H1 (cell line): ENCODE results near the gene UBQLN4. TPM values are rescaled to one million over a fixed set of nuclear protein-coding genes. Genes with fewer than 3 reads are reported as not detected.

ENCODE experiments used
- CTCF ChIA-PET: fragments of 300-600 bp; sonication (Branson Sonifier 250); formaldehyde crosslinking; loops from one replicate; lab custom pipeline; 2021; ENCODE audit not compliant: partially characterized antibody; lab: Charles Lee
- POLR2A ChIA-PET: fragments of 300-600 bp; sonication (Branson Sonifier 250); formaldehyde crosslinking; loops from one replicate; lab custom pipeline; 2021; ENCODE audit warnings: inconsistent platforms; ENCODE audit not compliant: partially characterized antibody; lab: Charles Lee
- DNase-seq, 2 experiments: peaks; one replicate each; pipeline versions ENCODE4 v3.0.0 to v3.0.0-alpha.2; 2010 to 2022; ENCODE audit warnings: low spot score in 2 of 2, low read depth in 1 of 2, mixed read lengths in 1 of 2
- FAIRE-seq: peaks from 2 replicates; lab custom pipeline; 2011; peaks lifted over from hg19 to GRCh38; lab: Jason Lieb, UNC
- H2AFZ ChIP-seq: 2 replicates; pipeline ENCODE4 v1.8.1; 2012; ENCODE audit warnings: low read length, inconsistent platforms
- H2AK5ac ChIP-seq: 2 replicates; pipeline ENCODE4 v1.6.1; 2013; ENCODE audit warnings: low read depth, low read length
- H2BK120ac ChIP-seq: replicated peaks from 2 replicates; pipeline ENCODE3; 2013; ENCODE audit warnings: low read depth, low read length, inconsistent platforms
- H2BK12ac ChIP-seq: 2 replicates; pipeline ENCODE4 v1.6.1; 2013; ENCODE audit warnings: low read depth, low read length
- H2BK15ac ChIP-seq: 2 replicates; pipeline ENCODE4 v1.6.1; 2013; ENCODE audit warnings: low read length
- H2BK20ac ChIP-seq: 2 replicates; pipeline ENCODE4 v1.6.1; 2013; ENCODE audit warnings: low read length
- H2BK5ac ChIP-seq: 2 replicates; pipeline ENCODE4 v1.6.1; 2013; ENCODE audit warnings: low read depth, low read length
- H3K14ac ChIP-seq: 2 replicates; pipeline ENCODE4 v1.6.1; 2013; ENCODE audit warnings: inconsistent platforms; ENCODE audit not compliant: insufficient read length
- H3K18ac ChIP-seq: 2 replicates; pipeline ENCODE4 v1.6.1; 2013; ENCODE audit warnings: low read length; ENCODE audit errors: extremely low read depth
- H3K23ac ChIP-seq: 2 replicates; pipeline ENCODE4 v1.6.1; 2013; ENCODE audit warnings: inconsistent platforms; ENCODE audit not compliant: insufficient read length
- H3K23me2 ChIP-seq: 2 replicates; pipeline ENCODE4 v1.6.1; 2013; ENCODE audit warnings: low read depth, low read length
- H3K27ac ChIP-seq: 2 replicates; pipeline ENCODE4 v1.6.1; 2011; ENCODE audit warnings: low read depth, low read length, inconsistent platforms
- H3K27me3 ChIP-seq, 4 experiments: replicated peaks in 1 of 4; 1 replicate in 1 of 4; 2 replicates in 3 of 4; pipeline versions ENCODE4 v1.6.1 to v1.8.1; 2011 to 2013; ENCODE audit warnings: low read length in 3 of 4, mild to moderate bottlenecking in 3 of 4, inconsistent platforms in 2 of 4, mixed read lengths in 2 of 4, moderate library complexity in 1 of 4; ENCODE audit not compliant: control insufficient read depth in 3 of 4, insufficient read depth in 3 of 4; ENCODE audit errors: extremely low read depth in 1 of 4
- H3K36me3 ChIP-seq, 4 experiments: 2 replicates each; pipeline versions ENCODE4 v1.6.1 to v1.8.1; 2011 to 2013; ENCODE audit warnings: mild to moderate bottlenecking in 4 of 4, low read length in 3 of 4, moderate library complexity in 2 of 4, control low read depth in 1 of 4, inconsistent platforms in 1 of 4; ENCODE audit not compliant: insufficient read depth in 4 of 4, control insufficient read depth in 2 of 4
- H3K4ac ChIP-seq: replicated peaks from 2 replicates; pipeline ENCODE3; 2013; ENCODE audit warnings: low read length, low read depth, mixed read lengths, inconsistent platforms; ENCODE audit not compliant: insufficient read length
- H3K4me1 ChIP-seq, 4 experiments: replicated peaks in 1 of 4; 1 replicate in 1 of 4; 2 replicates in 3 of 4; pipeline versions ENCODE4 v1.6.1 to v1.8.1; 2011 to 2013; ENCODE audit warnings: low read length in 3 of 4, inconsistent platforms in 2 of 4, mixed read lengths in 1 of 4; ENCODE audit not compliant: insufficient read depth in 4 of 4, control insufficient read depth in 3 of 4
- H3K4me2 ChIP-seq, 2 experiments: 2 replicates each; pipeline versions ENCODE4 v1.6.1 to v1.8.1; 2011 to 2013; ENCODE audit warnings: low read depth in 2 of 2, low read length in 2 of 2, control low read depth in 1 of 2, inconsistent platforms in 1 of 2, mild to moderate bottlenecking in 1 of 2; ENCODE audit not compliant: insufficient read depth in 1 of 2
- H3K4me3 ChIP-seq, 4 experiments: fragments of 200-600, 300-600 bp in 1 of 4; sonication (generic), shearing (Covaris generic), sonication (Bioruptor Twin) in 1 of 4; 2 replicates each; pipeline versions ENCODE4 v1.5.1 to v1.8.1; 2011 to 2016; ENCODE audit warnings: low read length in 4 of 4, low read depth in 3 of 4, control low read depth in 2 of 4, inconsistent platforms in 2 of 4, mild to moderate bottlenecking in 2 of 4, mixed read lengths in 1 of 4, moderate library complexity in 1 of 4; ENCODE audit not compliant: insufficient read depth in 2 of 4; ENCODE audit errors: extremely low read depth in 1 of 4
- H3K56ac ChIP-seq: replicated peaks from 2 replicates; pipeline ENCODE3; 2013; ENCODE audit warnings: low read depth, mild to moderate bottlenecking, mixed read lengths, low read length, inconsistent platforms; ENCODE audit not compliant: insufficient read length
- H3K79me1 ChIP-seq: 2 replicates; pipeline ENCODE4 v1.6.1; 2013; ENCODE audit warnings: low read depth, low read length, control low read depth
- H3K79me2 ChIP-seq, 2 experiments: 2 replicates each; pipeline versions ENCODE4 v1.6.1 to v1.8.1; 2012 to 2013; ENCODE audit warnings: low read length in 2 of 2, mild to moderate bottlenecking in 2 of 2, inconsistent platforms in 1 of 2; ENCODE audit not compliant: insufficient read depth in 2 of 2, control insufficient read depth in 1 of 2
- H3K9ac ChIP-seq, 4 experiments: replicated peaks in 1 of 4; 1 replicate in 1 of 4; 2 replicates in 3 of 4; pipeline versions ENCODE4 v1.6.1 to v1.8.1; 2011 to 2013; ENCODE audit warnings: low read depth in 3 of 4, low read length in 3 of 4, control low read depth in 2 of 4, mild to moderate bottlenecking in 2 of 4, moderate library complexity in 2 of 4, inconsistent platforms in 1 of 4; ENCODE audit errors: extremely low read depth in 1 of 4
- H3K9me3 ChIP-seq, 2 experiments: 2 replicates each; pipeline versions ENCODE4 v1.6.1 to v1.8.1; 2012 to 2013; ENCODE audit warnings: mild to moderate bottlenecking in 2 of 2, moderate library complexity in 2 of 2, control low read depth in 1 of 2, inconsistent platforms in 1 of 2, low read depth in 1 of 2, low read length in 1 of 2, mixed read lengths in 1 of 2; ENCODE audit not compliant: insufficient read depth in 2 of 2
- H4K20me1 ChIP-seq, 2 experiments: replicated peaks in 1 of 2; 2 replicates each; pipeline versions ENCODE3 to v1.8.1; 2011 to 2013; ENCODE audit warnings: inconsistent platforms in 2 of 2, low read length in 2 of 2, mild to moderate bottlenecking in 1 of 2; ENCODE audit not compliant: insufficient read depth in 2 of 2, control insufficient read depth in 1 of 2
- H4K5ac ChIP-seq: 2 replicates; pipeline ENCODE4 v1.6.1; 2013; ENCODE audit warnings: low read length, low read depth, mixed read lengths, inconsistent platforms; ENCODE audit not compliant: insufficient read length
- H4K8ac ChIP-seq: 2 replicates; pipeline ENCODE4 v1.8.0; 2013; ENCODE audit warnings: mild to moderate bottlenecking, moderate library complexity, low read length, inconsistent platforms; ENCODE audit not compliant: insufficient read depth; ENCODE audit errors: extremely low read depth
- H4K91ac ChIP-seq: replicated peaks from 2 replicates; pipeline ENCODE3; 2013; ENCODE audit warnings: low read length, mixed read lengths, inconsistent platforms; ENCODE audit not compliant: insufficient read length
- ASH2L ChIP-seq: fragments of 200-600, 300-600 bp; sonication (generic); IDR thresholded peaks from one replicate; pipeline ENCODE4 v1.7.1; 2017; ENCODE audit warnings: low read length
- POLR2AphosphoS5 ChIP-seq: IDR thresholded peaks from 2 replicates; pipeline ENCODE4 v1.6.1; 2011; ENCODE audit warnings: low read depth, low read length
- SIX5 ChIP-seq: IDR thresholded peaks from 2 replicates; pipeline ENCODE4 v1.6.1; 2011; ENCODE audit warnings: mild to moderate bottlenecking, low read depth, low read length
- TAF1 ChIP-seq: IDR thresholded peaks from 2 replicates; pipeline ENCODE4 v1.6.1; 2011; ENCODE audit warnings: mild to moderate bottlenecking, low read depth, low read length
- ZNF274 ChIP-seq: IDR thresholded peaks from 2 replicates; pipeline ENCODE4 v1.7.0; 2012; ENCODE audit warnings: low read length, borderline replicate concordance; ENCODE audit errors: extremely low read depth
- WGBS, 2 experiments: shearing (Covaris generic) in 1 of 2; methylation state at CpG; one replicate each; pipeline versions ENCODE4 v1.1.6 to v1.1.7; 2013 to 2015; ENCODE audit warnings: low lambda C conversion rate in 2 of 2, mixed read lengths in 2 of 2, inconsistent platforms in 1 of 2, low coverage in 1 of 2, missing lambda C conversion rate in 1 of 2; ENCODE audit not compliant: insufficient replicate concordance in 2 of 2, insufficient coverage in 1 of 2, insufficient read length in 1 of 2; ENCODE audit errors: extremely low coverage in 1 of 2, missing lambda C conversion rate in 1 of 2; 5-methylcytosine and 5-hydroxymethylcytosine counted together
- polyA plus RNA-seq, 7 experiments: library from polyadenylated mRNA; depleted of rRNA in 3 of 7; stranded (reverse) in 5 of 7; unstranded in 2 of 7; fragments of >200 nt in 5 of 7; fragments of 200-250 nt in 2 of 7; gene quantifications; 1 replicate in 5 of 7; 2 replicates in 1 of 7; 4 replicates in 1 of 7; pipeline versions ENCODE4 v1.2.1 to v1.2.3, GENCODE V29; 2011 to 2013; ENCODE audit warnings: missing spikeins in 2 of 7, mixed read lengths in 2 of 7
- total RNA-seq: library from RNA; stranded (reverse); fragmentation: NEBNext Ultra II Directional; extraction: Animal tissue kit (Norgen Biotek cat#: 25700); gene quantifications from 2 replicates; pipeline ENCODE4 v1.2.1, GENCODE V29; 2021

Gene UBQLN4
- total and polyA plus RNA-seq, 2 of the 8 experiments (the other 6 are each of a cell fraction or from before 2014, with no cell fraction given), result 37.7 to 52.0 TPM

DNA sequence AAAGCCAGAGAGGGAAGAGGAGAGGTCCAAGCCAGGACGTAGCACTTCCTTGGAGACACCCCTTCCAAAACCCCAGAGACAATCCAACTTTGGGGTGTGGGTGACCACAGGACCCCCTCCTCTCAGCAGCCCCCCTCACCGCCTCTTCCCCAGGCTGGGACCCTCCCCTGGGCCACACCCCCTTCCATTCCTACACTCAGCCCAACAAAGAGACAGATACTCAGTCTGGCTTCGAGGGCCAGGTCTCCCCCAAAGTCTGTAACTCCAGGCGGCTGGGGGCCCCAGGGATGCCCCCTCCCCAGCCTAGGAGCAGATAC is 27.2 kb upstream of the UBQLN4 start:
- DNase-seq (no peak), FAIRE-seq (no peak)
- no peak overlapping the region for H2AK5ac ChIP-seq
- peak; percentile 43 for TF ChIP-seq ASH2L
- TF ChIP-seq ZNF274, result no peak
- 0 out of 2 replicates have a peak, but pooled peaks have one; percentile 16 for TF ChIP-seq TAF1
- no peak for TF ChIP-seq SIX5
- 0 out of 2 replicates have a peak, but pooled peaks have one; percentile 5 for TF ChIP-seq POLR2AphosphoS5
- peak overlapping the region; percentile 93; the same call in 1 of the 2 replicates for H3K18ac ChIP-seq
- H3K36me3 ChIP-seq, result peaks cover 3 to 21% (median 8%) of the 10 kb centered on the region in 4 experiments; a peak in 6 of 8 replicates
- H3K9me3 ChIP-seq, result no peaks in the 10 kb centered on the region
- no peak overlapping the region for H3K23ac ChIP-seq
- POLR2A ChIA-PET, result interaction anchor here (0.7 to 29.6 kb wide), 15 partner anchors 7 to 103 kb away, joined by 3 to 763 read pairs (median 16); partner anchors contain the start of genes ARHGEF2, LAMTOR2, LMNA and RAB25
- H2BK20ac ChIP-seq, result 0 out of 2 replicates have a peak overlapping the region, but pooled peaks have one; percentile 21
- peak overlapping the region; percentile 58 to 90 (median 76) for H3K9ac ChIP-seq
- peak overlapping the region; percentile 76 to 79 for H3K4me2 ChIP-seq
- H4K5ac ChIP-seq, result peak overlapping the region; percentile 82
- H2BK120ac ChIP-seq, result no peak overlapping the region
- H2BK5ac ChIP-seq, result peak overlapping the region; percentile 98; the same call in 1 of the 2 replicates
- H3K4ac ChIP-seq, result peak overlapping the region; percentile 82
- H3K79me1 ChIP-seq, result peaks cover 20% of the 10 kb centered on the region
- H3K27me3 ChIP-seq, result no peaks in the 10 kb centered on the region
- peak overlapping the region; percentile 86; the same call in 1 of the 2 replicates for H3K27ac ChIP-seq
- H2AFZ ChIP-seq, result no peak overlapping the region
- H3K79me2 ChIP-seq, result peaks cover 19 to 73% of the 10 kb centered on the region in 2 experiments
- 2% methylated on average over 4 of the region's 4 CpGs; no CpG with 5 or more reads in 1 of the 2 experiments for WGBS, 2 experiments
- H3K4me1 ChIP-seq, result peaks cover 15 to 39% (median 26%) of the 10 kb centered on the region in 4 experiments
- peak overlapping the region; percentile 60 for H4K8ac ChIP-seq
- CTCF ChIA-PET, result interaction anchor here (0.8 to 29.5 kb wide), 5 partner anchors 10 to 349 kb away, joined by 3 to 1994 read pairs (median 6); partner anchors contain the start of gene LMNA
- H4K20me1 ChIP-seq, result peaks cover 14 to 26% of the 10 kb centered on the region in 2 experiments
- H2BK12ac ChIP-seq, result 0 out of 2 replicates have a peak overlapping the region, but pooled peaks have one; percentile 39
- H2BK15ac ChIP-seq, result peak overlapping the region; percentile 72; the same call in 1 of the 2 replicates
- peak overlapping the region; percentile 99 for H4K91ac ChIP-seq
- H3K14ac ChIP-seq, result no peak overlapping the region
- H3K23me2 ChIP-seq, result peaks cover 14% of the 10 kb centered on the region
- H3K4me3 ChIP-seq, result peak overlapping the region; percentile 86 to 98 (median 94)
- H3K56ac ChIP-seq, result peak overlapping the region; percentile 86
